ENCODE results near the gene PYGM.
"Not testable (repeated sequence)": the region's sequence is repeated elsewhere in the genome, so short reads cannot be mapped to it uniquely, and the experiment has no call there.

The PYGM gene

DNA sequence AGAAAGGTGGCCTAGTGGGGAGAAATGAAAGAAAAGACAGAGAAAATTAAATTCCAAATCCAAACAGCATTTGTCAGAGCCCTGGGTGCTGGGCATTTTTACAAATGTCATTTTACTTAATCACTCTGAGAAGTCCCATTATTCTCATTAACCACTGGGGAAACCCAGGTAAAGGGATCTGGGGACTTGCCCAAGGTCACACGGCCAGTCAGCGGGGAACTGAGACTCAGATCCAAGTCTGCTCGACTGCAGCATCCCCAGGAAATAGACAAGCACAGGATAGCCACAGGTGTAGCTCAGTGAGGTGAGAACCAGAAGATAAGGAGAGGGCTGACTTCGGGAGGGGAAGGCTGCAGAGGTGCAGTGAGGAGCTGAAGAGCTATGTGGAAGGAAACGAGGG lies 44.7 kb downstream of the PYGM start:
- DNase-seq: no peak

DNA sequence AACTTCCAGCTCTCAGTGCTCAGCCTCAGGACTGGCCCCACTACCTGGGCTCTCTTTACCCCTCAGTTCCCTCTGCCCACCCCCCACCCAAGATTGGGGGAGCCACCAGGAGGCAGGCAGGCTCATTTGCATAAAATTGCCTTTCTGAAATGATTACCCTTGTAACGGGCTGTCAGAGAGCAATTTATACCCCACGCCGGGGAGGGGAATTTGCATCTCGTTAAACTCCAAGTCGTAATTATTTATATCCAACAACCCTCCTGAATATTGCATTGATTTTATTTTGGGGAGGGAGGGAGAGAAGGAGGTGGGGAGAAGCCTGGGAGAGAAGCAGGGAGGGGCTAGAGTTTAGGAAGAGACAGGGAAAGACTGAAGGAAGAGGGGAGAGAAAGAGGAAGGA lies 45.1 kb downstream of the PYGM start:
- DNase-seq: no peak

DNA sequence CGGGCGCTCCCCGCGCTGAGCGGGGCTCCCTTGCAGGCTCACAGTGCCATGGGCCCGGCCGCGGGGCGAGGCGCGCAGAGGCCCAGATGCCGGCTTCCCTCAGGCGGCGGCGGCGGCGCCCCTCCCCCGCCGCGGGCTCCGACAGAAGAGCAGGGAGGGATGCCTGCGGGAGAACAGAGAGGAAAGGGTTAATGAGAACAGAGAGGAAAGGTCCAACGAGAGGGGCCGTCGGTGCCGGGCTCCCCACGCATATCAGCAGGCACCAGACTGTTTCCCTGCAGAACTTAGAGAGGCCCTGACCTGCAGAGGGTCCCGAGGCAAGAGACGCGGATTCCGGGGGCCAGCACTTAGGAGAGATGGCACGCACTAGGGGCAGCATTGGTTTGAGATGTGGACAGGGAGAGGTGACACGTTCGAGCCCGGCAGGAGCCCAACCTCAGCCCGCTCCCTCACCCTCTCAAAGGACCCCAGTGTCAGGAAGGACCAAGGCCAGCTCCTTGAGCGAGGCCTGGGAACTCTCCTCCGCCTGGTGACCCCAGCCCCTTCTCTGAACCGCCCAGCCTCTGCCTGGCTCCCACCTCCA lies 45.9 kb downstream of the PYGM start:
- DNase-seq: no peak

DNA sequence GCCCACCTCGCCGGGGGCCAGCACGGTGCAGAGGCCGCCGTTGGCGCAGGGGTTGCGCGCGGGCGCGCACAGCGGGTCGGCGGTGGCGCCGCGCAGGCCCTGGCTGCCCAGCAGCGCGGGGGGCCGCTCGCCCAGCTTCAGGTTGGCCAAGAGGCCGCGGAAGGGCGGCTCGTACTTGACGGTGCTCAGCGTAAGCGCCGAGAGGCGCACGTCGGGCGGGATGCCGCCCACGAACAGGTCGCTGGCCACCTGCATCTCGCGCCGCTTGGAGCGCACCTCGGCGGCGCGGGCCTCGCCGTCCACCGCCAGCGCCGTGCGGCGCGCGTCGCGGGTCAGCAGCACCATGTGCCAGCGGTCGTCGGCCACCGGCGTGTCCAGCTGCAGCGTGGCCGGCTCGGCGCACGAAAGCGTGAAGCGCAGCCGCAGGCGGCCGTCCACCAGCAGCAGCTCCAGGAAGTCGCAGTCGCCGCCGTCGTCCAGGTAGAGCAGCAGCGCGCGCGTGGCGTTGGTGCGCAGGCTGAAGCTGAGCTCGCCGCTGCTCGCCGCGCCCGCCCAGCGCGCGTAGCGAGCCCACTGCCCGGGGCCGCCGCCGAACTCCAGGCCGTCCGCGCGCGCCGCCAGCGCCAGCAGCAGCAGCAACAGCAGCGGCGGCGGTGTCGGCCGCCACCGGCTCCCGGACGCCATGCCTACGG lies 46.6 kb downstream of the PYGM start:
- DNase-seq: no peak

DNA sequence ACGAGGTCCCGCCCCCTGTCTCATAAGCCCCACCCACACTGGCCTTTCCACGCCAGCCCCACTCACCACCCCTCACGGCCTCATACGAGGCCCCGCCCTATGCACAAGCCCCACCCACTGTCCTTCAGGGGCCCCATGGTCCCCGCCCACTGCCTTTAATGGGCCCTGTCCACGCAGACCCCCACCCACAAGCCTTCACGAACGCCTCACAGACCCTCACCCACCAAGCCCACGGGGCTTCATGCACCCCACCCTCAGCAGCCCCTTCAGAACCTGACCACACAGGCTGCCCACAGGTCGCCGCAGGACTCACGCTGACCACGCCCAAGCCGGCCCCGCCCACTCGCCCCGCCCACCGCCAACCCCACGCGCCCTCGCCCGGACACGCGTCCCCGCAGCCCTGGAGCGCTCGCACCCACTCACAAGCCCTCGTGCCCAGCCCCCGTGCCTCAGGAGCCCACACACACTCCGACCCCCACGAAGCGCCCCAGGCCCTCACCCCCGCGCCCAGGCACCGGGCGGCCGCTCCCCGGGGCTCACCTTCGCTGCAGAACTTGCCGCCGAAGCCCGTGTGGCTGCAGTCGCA lies 47.3 kb downstream of the PYGM start:
- no peak for DNase-seq

DNA sequence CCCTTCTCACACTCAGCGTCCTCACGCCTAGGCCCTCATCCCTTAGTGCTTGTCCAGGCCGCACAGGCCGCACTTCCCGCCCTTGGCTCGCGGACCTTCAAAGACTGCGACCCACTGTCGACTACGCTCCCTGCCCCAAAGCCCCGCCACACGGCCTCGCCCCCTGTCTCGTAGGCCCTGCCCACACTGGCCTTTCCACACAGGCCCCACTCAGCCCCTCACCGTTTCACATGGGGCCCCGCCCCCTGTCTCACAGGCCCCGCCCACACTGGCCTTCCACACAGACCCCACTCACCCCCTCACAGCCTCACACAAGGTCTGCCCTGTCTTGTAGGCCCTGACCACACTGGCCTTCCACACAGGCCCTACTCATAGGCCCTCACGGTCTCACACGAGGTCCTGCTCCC lies 47.8 kb downstream of the PYGM start:
- DNase-seq: no peak

DNA sequence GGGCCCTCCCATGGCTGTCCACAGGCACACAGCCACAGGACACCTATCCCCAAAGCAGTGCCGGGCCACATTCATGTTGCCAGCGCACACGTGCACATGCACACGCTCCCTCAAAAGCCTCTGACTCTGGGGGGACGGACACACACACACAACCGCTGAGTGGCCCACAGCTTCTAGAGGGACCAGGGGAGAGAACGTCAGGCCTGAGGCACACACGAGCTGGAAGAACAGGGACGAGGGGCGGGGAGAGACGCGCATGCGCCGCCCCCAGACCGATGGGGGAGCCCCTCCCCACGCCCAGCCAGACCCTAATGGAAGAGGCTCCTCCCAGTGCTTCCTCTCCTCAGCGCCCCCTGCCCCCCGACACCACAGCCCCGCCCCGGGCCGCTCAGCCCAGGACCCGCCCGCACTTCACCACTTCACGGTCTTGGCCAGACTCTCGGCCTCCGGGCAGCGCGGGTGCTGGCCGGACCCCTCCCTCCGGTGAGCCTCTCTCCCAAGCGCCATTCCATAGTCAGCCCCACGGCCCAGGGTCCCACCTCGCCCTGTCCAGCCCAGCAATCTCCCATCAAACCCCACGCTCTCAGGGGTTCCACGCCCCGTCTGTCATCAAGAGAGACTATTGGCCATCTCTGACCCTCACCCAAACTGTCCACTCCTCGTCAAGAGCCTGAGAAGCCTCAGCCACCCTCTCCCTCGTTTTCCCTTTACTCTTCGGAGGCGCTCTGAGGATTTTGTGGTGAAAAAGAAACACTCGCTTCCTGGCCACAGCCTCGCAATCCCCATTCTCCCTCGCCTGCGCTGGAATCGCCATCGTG lies 48.4 kb downstream of the PYGM start:
- no peak for DNase-seq

DNA sequence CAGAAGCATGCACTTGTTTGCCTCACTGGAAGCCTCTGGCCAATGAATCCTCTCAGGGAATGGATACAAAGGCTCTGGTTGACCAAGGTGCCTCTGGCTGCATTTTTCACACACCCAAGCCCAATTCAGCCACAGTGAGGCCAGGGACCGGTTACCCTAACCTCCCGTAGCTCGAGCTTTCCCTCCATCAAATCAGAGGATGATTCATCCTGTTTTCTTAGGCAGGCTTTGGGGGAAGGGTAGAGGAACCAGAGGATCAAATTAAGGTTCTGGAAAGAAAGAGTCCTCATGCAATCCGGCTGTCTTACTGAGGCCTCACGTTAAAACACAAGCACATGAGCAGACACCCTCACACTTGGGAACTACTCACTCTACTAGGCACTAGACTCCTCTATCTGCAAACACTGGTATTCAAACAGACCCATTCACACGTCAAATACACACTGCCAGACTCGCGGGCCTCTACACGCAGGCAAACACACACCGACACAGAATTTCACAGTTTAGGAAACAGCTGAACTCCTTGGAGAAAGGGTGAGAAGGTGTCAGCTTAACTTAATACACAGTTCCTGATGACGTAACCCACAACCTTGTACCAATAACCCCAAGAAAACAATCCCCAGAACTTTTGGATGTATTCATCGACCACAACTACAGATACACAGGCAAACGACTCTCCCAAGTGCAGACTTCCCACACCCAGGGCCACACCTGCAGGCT lies 49.2 kb downstream of the PYGM start:
- no peak for DNase-seq

DNA sequence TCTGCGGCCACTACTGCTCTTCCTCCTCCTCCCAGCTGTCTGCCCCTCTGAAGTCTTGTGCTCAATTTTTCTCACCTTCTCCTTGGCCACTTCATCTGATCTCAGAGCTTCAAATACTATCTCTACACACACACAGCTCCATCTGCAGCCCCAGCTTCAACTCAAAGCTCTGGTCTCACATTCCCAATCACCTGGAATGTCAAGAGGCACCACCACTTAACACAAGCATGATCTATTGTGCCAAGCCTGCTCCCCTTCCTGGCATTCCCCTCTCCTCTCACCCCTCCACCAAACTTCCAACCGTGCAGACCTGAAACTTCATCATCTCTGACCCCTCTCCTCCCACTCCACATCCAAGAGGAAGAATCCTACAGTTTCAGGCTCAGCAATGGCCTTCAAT lies 54.3 kb downstream of the PYGM start:
- DNase-seq: no peak

DNA sequence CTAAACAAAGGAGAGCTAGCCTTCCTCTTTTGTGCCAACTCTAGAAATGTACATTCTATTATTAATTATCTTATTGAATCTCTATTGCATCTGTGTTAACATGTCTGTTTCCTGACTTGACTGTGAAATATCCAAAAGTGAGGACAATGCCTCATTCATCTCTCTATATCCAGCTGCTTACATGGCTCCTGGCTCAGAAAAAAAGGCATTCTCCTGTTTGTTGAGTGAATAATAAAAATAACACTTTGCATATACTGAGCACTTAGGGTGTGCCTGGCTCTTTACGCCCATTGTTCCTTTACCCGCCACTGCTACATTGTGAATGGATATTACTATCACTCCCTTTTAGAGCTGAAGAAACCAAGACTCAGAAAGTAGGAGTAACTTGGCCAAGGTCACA lies 56.7 kb downstream of the PYGM start:
- no peak for DNase-seq

DNA sequence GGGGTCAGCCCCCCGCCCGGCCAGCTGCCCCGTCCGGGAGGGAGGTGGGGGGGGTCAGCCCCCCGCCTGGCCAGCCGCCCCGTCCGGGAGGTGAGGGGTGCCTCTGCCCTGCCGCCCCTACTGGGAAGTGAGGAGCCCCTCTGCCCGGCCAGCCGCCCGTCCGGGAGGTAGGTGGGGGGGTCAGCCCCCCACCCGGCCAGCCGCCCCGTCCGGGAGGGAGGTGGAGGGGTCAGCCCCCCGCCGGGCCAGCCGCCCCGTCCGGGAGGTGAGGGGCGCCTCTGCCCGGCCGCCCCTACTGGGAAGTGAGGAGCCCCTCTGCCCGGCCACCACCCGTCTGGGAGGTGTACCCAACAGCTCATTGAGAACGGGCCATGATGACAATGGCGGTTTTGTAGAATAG lies 57.8 kb downstream of the PYGM start:
- DNase-seq: not testable (repeated sequence)

DNA sequence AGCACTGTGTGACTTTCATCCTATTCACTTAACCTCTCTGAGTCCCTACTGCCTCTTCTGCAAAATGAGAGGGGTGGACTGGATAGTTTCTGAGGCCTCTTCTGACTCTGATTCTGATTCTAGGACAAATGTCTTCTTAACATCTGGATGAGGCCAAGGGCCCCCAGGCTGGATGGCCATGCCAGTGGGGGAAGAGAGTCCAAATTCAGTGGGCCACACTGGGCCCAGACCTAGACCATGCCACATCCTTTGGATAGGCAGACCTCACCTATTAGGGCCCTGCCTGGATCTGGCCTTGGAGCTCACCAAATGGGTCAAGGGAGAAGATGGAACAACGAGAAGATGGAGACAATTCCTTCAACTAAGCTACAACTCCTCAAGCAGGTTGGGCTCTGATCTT lies 61.3 kb downstream of the PYGM start:
- no peak for DNase-seq

DNA sequence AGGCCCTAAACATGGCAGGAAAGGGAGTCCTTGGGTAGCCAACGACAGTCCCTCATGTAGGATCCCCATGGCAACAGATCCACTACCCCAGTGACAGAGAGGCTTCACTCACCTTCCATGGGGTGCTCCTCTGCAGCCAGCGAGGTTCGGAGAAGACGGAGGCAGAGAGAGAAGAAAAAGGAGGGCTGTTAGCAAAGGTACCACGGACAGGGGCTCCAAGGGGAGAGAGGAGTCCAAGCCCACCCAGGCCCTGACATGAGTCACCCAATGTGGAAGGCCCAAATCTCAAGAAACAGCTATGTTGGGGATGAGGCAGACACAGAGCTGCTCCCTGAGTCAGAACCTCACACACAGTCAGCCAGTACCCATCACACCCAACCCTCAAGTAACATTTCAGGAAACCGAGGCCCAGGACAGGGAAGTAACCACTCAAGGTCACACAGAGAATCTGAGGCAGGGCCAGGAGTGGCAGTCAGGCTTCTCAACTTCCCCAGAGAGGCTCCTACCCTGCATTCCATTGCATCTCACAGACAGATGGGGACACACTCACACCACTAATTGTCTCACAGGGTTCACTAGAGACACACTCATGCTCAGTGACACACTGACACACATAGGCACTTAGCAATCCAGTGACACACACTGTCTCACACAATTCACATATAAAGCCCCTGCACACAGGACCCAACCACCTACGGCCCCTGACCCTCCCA lies 62.0 kb downstream of the PYGM start:
- no peak for DNase-seq
